Measurements from ENCODE around the gene HAUS7. TPM values are rescaled to one million over a fixed set of nuclear protein-coding genes. Genes with fewer than 3 reads are reported as not detected.

HAUS7 gene
- total and polyA plus RNA-seq, 2 experiments from 2014 or later = 59.8 to 77.9 TPM

DNA sequence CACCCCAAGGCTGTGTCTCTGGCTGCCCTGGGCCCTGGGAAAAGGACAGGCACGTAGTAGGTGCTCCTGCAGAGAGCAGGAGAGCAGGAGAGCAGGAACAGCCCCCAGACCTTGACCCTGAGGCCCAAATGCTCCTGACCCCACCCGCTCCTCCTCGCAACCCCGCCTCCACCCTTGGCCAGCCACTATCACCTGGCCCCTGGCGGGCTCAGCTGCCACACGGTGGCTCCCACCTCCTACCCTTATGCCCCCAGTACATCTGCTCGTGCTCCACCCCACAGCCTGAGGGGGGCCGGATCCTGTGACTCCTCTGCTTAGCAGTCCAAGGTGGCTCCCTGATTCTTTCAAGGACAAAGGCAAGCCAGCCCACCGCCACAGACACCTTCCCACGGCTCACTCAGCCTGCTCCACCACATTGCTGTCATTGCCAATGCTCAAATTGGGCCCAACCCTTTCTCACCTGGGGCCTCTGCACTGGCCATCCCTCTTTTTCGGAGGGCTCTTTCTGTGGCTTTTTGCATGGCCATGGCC lies 5.4 kb upstream of the HAUS7 start:
- ATAC-seq = no peak
- TF ChIP-seq EZH2phosphoT487 (IDR thresholded peaks at IDR 0.05; ENCODE audit: unreplicated experiment) (no peak), NANOG (IDR thresholded peaks at IDR 0.05; ENCODE audit: borderline replicate concordance) (no peak), JUNB (IDR thresholded peaks at IDR 0.05; ENCODE audit: unreplicated experiment) (no peak), ZNF331 (CRISPR knock-in tag; IDR thresholded peaks at IDR 0.05; ENCODE audit: low read depth) (no peak), REST (IDR thresholded peaks at IDR 0.05; ENCODE audit: unreplicated experiment) (no peak), CREB1 (CRISPR knock-in tag; IDR thresholded peaks at IDR 0.05; ENCODE audit: low read depth) (no peak), POLR2AphosphoS5 (IDR thresholded peaks at IDR 0.05; ENCODE audit: low read depth) (no peak), ETS1 (IDR thresholded peaks at IDR 0.05) (no peak), STAT1 (IDR thresholded peaks at IDR 0.05; ENCODE audit: unreplicated experiment) (no peak), ZNF114 (CRISPR knock-in tag; IDR thresholded peaks at IDR 0.05) (no peak), EZH2 (IDR thresholded peaks at IDR 0.05; ENCODE audit: low read depth, unreplicated experiment) (no peak)
- TF ChIP-seq, protein P1, sequence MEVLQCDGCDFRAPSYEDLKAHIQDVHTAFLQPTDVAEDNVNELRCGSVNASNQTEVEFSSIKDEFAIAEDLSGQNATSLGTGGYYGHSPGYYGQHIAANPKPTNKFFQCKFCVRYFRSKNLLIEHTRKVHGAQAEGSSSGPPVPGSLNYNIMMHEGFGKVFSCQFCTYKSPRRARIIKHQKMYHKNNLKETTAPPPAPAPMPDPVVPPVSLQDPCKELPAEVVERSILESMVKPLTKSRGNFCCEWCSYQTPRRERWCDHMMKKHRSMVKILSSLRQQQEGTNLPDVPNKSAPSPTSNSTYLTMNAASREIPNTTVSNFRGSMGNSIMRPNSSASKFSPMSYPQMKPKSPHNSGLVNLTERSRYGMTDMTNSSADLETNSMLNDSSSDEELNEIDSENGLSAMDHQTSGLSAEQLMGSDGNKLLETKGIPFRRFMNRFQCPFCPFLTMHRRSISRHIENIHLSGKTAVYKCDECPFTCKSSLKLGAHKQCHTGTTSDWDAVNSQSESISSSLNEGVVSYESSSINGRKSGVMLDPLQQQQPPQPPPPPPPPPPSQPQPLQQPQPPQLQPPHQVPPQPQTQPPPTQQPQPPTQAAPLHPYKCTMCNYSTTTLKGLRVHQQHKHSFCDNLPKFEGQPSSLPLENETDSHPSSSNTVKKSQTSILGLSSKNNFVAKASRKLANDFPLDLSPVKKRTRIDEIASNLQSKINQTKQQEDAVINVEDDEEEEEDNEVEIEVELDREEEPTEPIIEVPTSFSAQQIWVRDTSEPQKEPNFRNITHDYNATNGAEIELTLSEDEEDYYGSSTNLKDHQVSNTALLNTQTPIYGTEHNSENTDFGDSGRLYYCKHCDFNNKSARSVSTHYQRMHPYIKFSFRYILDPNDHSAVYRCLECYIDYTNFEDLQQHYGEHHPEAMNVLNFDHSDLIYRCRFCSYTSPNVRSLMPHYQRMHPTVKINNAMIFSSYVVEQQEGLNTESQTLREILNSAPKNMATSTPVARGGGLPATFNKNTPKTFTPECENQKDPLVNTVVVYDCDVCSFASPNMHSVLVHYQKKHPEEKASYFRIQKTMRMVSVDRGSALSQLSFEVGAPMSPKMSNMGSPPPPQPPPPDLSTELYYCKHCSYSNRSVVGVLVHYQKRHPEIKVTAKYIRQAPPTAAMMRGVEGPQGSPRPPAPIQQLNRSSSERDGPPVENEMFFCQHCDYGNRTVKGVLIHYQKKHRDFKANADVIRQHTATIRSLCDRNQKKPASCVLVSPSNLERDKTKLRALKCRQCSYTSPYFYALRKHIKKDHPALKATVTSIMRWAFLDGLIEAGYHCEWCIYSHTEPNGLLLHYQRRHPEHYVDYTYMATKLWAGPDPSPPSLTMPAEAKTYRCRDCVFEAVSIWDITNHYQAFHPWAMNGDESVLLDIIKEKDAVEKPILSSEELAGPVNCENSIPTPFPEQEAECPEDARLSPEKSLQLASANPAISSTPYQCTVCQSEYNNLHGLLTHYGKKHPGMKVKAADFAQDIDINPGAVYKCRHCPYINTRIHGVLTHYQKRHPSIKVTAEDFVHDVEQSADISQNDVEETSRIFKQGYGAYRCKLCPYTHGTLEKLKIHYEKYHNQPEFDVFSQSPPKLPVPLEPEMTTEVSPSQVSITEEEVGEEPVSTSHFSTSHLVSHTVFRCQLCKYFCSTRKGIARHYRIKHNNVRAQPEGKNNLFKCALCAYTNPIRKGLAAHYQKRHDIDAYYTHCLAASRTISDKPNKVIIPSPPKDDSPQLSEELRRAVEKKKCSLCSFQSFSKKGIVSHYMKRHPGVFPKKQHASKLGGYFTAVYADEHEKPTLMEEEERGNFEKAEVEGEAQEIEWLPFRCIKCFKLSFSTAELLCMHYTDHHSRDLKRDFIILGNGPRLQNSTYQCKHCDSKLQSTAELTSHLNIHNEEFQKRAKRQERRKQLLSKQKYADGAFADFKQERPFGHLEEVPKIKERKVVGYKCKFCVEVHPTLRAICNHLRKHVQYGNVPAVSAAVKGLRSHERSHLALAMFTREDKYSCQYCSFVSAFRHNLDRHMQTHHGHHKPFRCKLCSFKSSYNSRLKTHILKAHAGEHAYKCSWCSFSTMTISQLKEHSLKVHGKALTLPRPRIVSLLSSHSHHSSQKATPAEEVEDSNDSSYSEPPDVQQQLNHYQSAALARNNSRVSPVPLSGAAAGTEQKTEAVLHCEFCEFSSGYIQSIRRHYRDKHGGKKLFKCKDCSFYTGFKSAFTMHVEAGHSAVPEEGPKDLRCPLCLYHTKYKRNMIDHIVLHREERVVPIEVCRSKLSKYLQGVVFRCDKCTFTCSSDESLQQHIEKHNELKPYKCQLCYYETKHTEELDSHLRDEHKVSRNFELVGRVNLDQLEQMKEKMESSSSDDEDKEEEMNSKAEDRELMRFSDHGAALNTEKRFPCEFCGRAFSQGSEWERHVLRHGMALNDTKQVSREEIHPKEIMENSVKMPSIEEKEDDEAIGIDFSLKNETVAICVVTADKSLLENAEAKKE (CRISPR knock-in tag; IDR thresholded peaks at IDR 0.05) = no peak
- TF ChIP-seq, protein P2, sequence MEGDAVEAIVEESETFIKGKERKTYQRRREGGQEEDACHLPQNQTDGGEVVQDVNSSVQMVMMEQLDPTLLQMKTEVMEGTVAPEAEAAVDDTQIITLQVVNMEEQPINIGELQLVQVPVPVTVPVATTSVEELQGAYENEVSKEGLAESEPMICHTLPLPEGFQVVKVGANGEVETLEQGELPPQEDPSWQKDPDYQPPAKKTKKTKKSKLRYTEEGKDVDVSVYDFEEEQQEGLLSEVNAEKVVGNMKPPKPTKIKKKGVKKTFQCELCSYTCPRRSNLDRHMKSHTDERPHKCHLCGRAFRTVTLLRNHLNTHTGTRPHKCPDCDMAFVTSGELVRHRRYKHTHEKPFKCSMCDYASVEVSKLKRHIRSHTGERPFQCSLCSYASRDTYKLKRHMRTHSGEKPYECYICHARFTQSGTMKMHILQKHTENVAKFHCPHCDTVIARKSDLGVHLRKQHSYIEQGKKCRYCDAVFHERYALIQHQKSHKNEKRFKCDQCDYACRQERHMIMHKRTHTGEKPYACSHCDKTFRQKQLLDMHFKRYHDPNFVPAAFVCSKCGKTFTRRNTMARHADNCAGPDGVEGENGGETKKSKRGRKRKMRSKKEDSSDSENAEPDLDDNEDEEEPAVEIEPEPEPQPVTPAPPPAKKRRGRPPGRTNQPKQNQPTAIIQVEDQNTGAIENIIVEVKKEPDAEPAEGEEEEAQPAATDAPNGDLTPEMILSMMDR (conservative IDR thresholded peaks at IDR 0.05; ENCODE audit: low read depth in 2 of 2) = no peak
- no peak overlapping the region for H3K27ac ChIP-seq (ENCODE audit: low read depth)
- H3K4me1 ChIP-seq (ENCODE audit: insufficient read depth) = no peaks in the 10 kb centered on the region; the same call in 1 of the 2 replicates
- no peaks in the 10 kb centered on the region for H3K9me2 ChIP-seq (ENCODE audit: insufficient read depth)
- H3K4me1 Mint-ChIP-seq = peaks cover 17% of the 10 kb centered on the region; the same call in 2 of the 3 replicates
- no peak for DNase-seq (ENCODE audit: low spot score)
- no peaks in the 10 kb centered on the region for H3K36me3 ChIP-seq (ENCODE audit: insufficient read depth)
- H3K27me3 ChIP-seq (ENCODE audit: insufficient read depth) = peaks cover 15% of the 10 kb centered on the region
- no peak overlapping the region for H3K4me3 ChIP-seq
- H3K4me3 Mint-ChIP-seq = no peak overlapping the region
- no peaks in the 10 kb centered on the region for H3K36me3 Mint-ChIP-seq (ENCODE audit: low read depth)
- H3K4me2 ChIP-seq = no peak overlapping the region
- no peak overlapping the region for H2AFZ ChIP-seq
- H3K27me3 Mint-ChIP-seq (ENCODE audit: insufficient read depth, low read depth, poor library complexity) = peaks cover 22% of the 10 kb centered on the region
- H4K20me1 ChIP-seq (replicated peaks; ENCODE audit: insufficient read depth) = no peaks in the 10 kb centered on the region
- no peak overlapping the region for H3K27ac Mint-ChIP-seq
- no peaks in the 10 kb centered on the region; the same call in 2 of the 3 replicates for H3K9me3 Mint-ChIP-seq
- no peaks in the 10 kb centered on the region for H3F3A ChIP-seq (replicated peaks; ENCODE audit: low read depth)
- no peaks in the 10 kb centered on the region for H3K79me2 ChIP-seq (replicated peaks; ENCODE audit: insufficient read depth)

All from GM23338 (cell line).